SU-DHL-6 (cell line): ENCODE data around the gene PTPRN2.

Experiments used
- H2AFZ ChIP-seq: fragments of 200-600 bp; sonication (generic); 2 replicates; pipeline ENCODE4 v1.6.1; 2014; ENCODE audit warnings: low read depth, mild to moderate bottlenecking, moderate library complexity, mixed read lengths, antibody characterized with exemption, low read length; ENCODE audit not compliant: severe bottlenecking
- H3F3A ChIP-seq: fragments of 200-600 bp; shearing (Covaris generic); 2 replicates; pipeline ENCODE4 v1.6.0; 2016; ENCODE audit warnings: antibody characterized with exemption, mild to moderate bottlenecking; ENCODE audit not compliant: insufficient read depth
- H3K27ac ChIP-seq: fragments of 200-600 bp; sonication (generic); 2 replicates; pipeline ENCODE4 v1.5.1; 2016; ENCODE audit warnings: low read depth, mild to moderate bottlenecking, low read length, moderate library complexity, mixed read lengths
- H3K27me3 ChIP-seq: fragments of 200-600 bp; sonication (generic), shearing (Covaris generic); 2 replicates; pipeline ENCODE4 v1.6.0; 2014; ENCODE audit warnings: mild to moderate bottlenecking, low read length
- H3K36me3 ChIP-seq: fragments of 200-600 bp; sonication (generic); 2 replicates; pipeline ENCODE4 v1.6.1; 2014; ENCODE audit warnings: mild to moderate bottlenecking, low read length, mixed read lengths
- H3K4me2 ChIP-seq: fragments of 300-600, 200-600 bp; shearing (Covaris generic), sonication (generic); 2 replicates; pipeline ENCODE4 v1.6.0; 2014; ENCODE audit warnings: low read length, low read depth, mild to moderate bottlenecking; ENCODE audit not compliant: poor library complexity, severe bottlenecking
- H3K4me3 ChIP-seq: fragments of 200-600 bp; sonication (generic); 2 replicates; pipeline ENCODE4 v1.5.1; 2014; ENCODE audit warnings: antibody characterized with exemption, low read length, mild to moderate bottlenecking, mixed read lengths; ENCODE audit not compliant: insufficient read depth, poor library complexity, severe bottlenecking
- H3K79me2 ChIP-seq: fragments of 200-600 bp; sonication (generic); 2 replicates; pipeline ENCODE4 v1.6.1; 2014; ENCODE audit warnings: mild to moderate bottlenecking, low read length, moderate library complexity; ENCODE audit not compliant: insufficient read depth
- H3K9ac ChIP-seq: fragments of 200-600 bp; sonication (generic); 2 replicates; pipeline ENCODE4 v1.7.0; 2014; ENCODE audit warnings: mild to moderate bottlenecking, low read length
- H3K9me2 ChIP-seq: fragments of 200-600 bp; sonication (generic); replicated peaks from 2 replicates; pipeline ENCODE4 v1.6.1; 2014; ENCODE audit warnings: low read length; ENCODE audit not compliant: insufficient read depth
- H3K9me3 ChIP-seq: fragments of 200-600 bp; sonication (generic); 2 replicates; pipeline ENCODE4 v1.6.1; 2014; ENCODE audit warnings: low read length, mixed read lengths; ENCODE audit not compliant: insufficient read depth
- H4K20me1 ChIP-seq: fragments of 200-600 bp; sonication (generic); 2 replicates; pipeline ENCODE4 v1.6.1; 2014; ENCODE audit warnings: low read depth, mild to moderate bottlenecking, antibody characterized with exemption, low read length, moderate library complexity, mixed read lengths
- EZH2phosphoT487 ChIP-seq: fragments of 200-600 bp; sonication (generic), shearing (Covaris generic); conservative IDR thresholded peaks from 2 replicates; pipeline ENCODE4 v1.6.1; 2018; ENCODE audit warnings: mild to moderate bottlenecking, antibody characterized with exemption, low read length, moderate library complexity, mixed read lengths
- TF ChIP-seq, protein P1 (sequence below): fragments of 200-600 bp; sonication (generic); IDR thresholded peaks from one replicate; pipeline ENCODE4 v1.5.1; 2017; ENCODE audit warnings: antibody characterized with exemption, mild to moderate bottlenecking, low read length, moderate library complexity; ENCODE audit not compliant: insufficient read depth, poor library complexity, severe bottlenecking

PTPRN2 gene

GRCh38 chr7:158424531-158424930 lies 163.1 kb downstream of the PTPRN2 start:
- Histone ChIP-seq H3K4me2 (no peak overlapping the region), H3K4me3 (no peak overlapping the region), H3K27ac (no peak overlapping the region), H4K20me1 (no peaks in the 10 kb centered on the region), H3K36me3 (no peaks in the 10 kb centered on the region), H3K9me3 (no peaks in the 10 kb centered on the region), H3K79me2 (no peaks in the 10 kb centered on the region), H3F3A (no peaks in the 10 kb centered on the region), H2AFZ (no peak overlapping the region), H3K9me2 (no peaks in the 10 kb centered on the region), H3K27me3 (no peaks in the 10 kb centered on the region), H3K9ac (no peak overlapping the region)
- TF ChIP-seq EZH2phosphoT487 = no peak
- TF ChIP-seq, protein P1, sequence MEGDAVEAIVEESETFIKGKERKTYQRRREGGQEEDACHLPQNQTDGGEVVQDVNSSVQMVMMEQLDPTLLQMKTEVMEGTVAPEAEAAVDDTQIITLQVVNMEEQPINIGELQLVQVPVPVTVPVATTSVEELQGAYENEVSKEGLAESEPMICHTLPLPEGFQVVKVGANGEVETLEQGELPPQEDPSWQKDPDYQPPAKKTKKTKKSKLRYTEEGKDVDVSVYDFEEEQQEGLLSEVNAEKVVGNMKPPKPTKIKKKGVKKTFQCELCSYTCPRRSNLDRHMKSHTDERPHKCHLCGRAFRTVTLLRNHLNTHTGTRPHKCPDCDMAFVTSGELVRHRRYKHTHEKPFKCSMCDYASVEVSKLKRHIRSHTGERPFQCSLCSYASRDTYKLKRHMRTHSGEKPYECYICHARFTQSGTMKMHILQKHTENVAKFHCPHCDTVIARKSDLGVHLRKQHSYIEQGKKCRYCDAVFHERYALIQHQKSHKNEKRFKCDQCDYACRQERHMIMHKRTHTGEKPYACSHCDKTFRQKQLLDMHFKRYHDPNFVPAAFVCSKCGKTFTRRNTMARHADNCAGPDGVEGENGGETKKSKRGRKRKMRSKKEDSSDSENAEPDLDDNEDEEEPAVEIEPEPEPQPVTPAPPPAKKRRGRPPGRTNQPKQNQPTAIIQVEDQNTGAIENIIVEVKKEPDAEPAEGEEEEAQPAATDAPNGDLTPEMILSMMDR = no peak

DNA sequence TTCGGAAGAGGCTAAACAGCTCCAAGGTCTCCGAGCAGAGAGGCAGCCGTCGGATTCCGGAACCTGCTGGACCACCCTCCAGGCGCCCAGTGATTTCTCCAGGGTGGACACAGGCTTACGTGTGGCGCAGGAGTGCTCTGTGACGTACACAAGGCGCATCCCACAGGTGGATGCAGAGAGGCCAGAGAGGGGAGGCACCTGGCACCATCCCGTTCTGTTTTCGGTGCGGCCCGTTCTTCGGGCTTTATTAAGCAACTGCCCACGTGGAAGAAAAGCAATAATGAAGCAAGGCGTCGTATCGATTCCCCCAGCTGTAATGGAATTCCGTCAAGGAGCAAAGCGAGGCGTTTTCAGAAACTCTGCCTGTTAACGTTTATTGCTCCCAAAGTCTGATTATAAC lies 163.6 kb downstream of the PTPRN2 start:
- Histone ChIP-seq H3K4me3 (no peak overlapping the region), H3K27me3 (no peaks in the 10 kb centered on the region), H3K27ac (no peak overlapping the region), H3K36me3 (no peaks in the 10 kb centered on the region), H3K9ac (no peak overlapping the region), H3K4me2 (no peak overlapping the region), H2AFZ (no peak overlapping the region), H3K9me3 (no peaks in the 10 kb centered on the region), H3F3A (no peaks in the 10 kb centered on the region), H3K9me2 (no peaks in the 10 kb centered on the region), H4K20me1 (no peaks in the 10 kb centered on the region), H3K79me2 (no peaks in the 10 kb centered on the region)
- no peak for TF ChIP-seq EZH2phosphoT487

DNA sequence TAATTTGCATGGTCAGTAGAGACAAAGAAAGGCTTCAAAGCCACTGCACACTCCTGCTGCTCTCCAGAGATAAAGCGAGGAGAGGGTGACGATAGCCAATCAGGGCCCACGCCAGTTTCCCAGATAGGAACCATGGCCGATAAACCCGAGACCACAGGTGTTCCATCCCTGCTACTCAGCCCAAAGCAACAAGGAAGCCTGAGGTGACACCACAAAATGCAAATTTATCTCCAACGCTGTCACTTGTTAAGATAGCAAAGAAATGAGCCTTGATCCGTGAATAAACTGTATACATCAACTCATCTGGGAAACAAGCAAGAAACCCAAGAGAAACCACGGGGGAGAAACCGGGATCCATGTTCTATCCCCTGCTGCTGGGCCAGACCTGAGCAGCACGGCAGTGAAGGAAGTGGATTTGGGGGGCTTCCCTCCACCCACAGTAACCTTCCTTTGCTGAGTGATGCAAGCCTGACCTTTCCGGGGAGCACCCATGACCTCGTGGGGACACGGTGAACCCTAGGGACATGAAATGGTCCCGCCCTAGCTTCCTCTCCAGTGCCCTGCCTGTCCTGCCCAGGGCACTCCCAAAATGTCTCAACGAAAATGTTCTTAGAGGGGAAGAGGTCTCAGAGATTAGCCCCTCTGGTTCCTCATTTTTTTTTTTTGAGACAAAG lies 164.6 kb downstream of the PTPRN2 start:
- TF ChIP-seq, protein P1 = no peak
- TF ChIP-seq EZH2phosphoT487 = no peak
- no peaks in the 10 kb centered on the region for H3K9me2 ChIP-seq
- no peaks in the 10 kb centered on the region for H3K36me3 ChIP-seq
- H3K9ac ChIP-seq = no peak overlapping the region
- H3K4me2 ChIP-seq = no peak overlapping the region
- H3F3A ChIP-seq = no peaks in the 10 kb centered on the region
- no peaks in the 10 kb centered on the region for H4K20me1 ChIP-seq
- H3K27me3 ChIP-seq = no peaks in the 10 kb centered on the region
- H3K27ac ChIP-seq = no peak overlapping the region
- H3K79me2 ChIP-seq = no peaks in the 10 kb centered on the region
- no peaks in the 10 kb centered on the region for H3K9me3 ChIP-seq
- H2AFZ ChIP-seq = no peak overlapping the region
- no peak overlapping the region for H3K4me3 ChIP-seq

- no peak overlapping the region for H3K27ac ChIP-seq
- H3K9ac ChIP-seq = no peak overlapping the region
- no peaks in the 10 kb centered on the region for H3K9me2 ChIP-seq
- no peaks in the 10 kb centered on the region for H3F3A ChIP-seq
- H4K20me1 ChIP-seq = no peaks in the 10 kb centered on the region
- H3K4me3 ChIP-seq = no peak overlapping the region
- no peaks in the 10 kb centered on the region for H3K36me3 ChIP-seq
- no peaks in the 10 kb centered on the region for H3K9me3 ChIP-seq
- H3K79me2 ChIP-seq = no peaks in the 10 kb centered on the region
- no peak overlapping the region for H3K4me2 ChIP-seq
- TF ChIP-seq, protein P1 = no peak
- TF ChIP-seq EZH2phosphoT487 = no peak
- H2AFZ ChIP-seq = no peak overlapping the region
- H3K27me3 ChIP-seq = no peaks in the 10 kb centered on the region
Measured at GRCh38 chr7:158422196-158422886, 165.3 kb downstream of the PTPRN2 start.
